Omental fat pad (tissue), 4 donors: ENCODE measurements around the gene FAM13A. TPM values are rescaled to one million over a fixed set of nuclear protein-coding genes. Genes with fewer than 3 reads are reported as not detected.

Source experiments
- ATAC-seq: fragments of 150-250 bp; one replicate; pipeline ENCODE4 v1.9.1; 2016; ENCODE audit warnings: mild to moderate bottlenecking, moderate library complexity; ENCODE audit not compliant: low FRiP score
- DNase-seq: peaks from one replicate; pipeline ENCODE4 v3.0.0-alpha.2; 2019; ENCODE audit warnings: low spot score
- total RNA-seq, 4 donors: library from RNA; depleted of rRNA; stranded (reverse); fragments of >200 nt; gene quantifications; one replicate each; pipeline ENCODE4 v1.1.0, GENCODE V29; 2016
- TF ChIP-seq, protein P1 (sequence below), 3 donors: fragments of 450-650 bp; IDR thresholded peaks; one replicate each; pipeline ENCODE4 v1.5.1; 2016 to 2017; ENCODE audit warnings: antibody characterized with exemption in 3 of 3, mild to moderate bottlenecking in 3 of 3, moderate library complexity in 2 of 3

The FAM13A gene
- total RNA-seq, 4 donors from 2014 or later = 48.5 to 84.2 (median 51.2) TPM

DNA sequence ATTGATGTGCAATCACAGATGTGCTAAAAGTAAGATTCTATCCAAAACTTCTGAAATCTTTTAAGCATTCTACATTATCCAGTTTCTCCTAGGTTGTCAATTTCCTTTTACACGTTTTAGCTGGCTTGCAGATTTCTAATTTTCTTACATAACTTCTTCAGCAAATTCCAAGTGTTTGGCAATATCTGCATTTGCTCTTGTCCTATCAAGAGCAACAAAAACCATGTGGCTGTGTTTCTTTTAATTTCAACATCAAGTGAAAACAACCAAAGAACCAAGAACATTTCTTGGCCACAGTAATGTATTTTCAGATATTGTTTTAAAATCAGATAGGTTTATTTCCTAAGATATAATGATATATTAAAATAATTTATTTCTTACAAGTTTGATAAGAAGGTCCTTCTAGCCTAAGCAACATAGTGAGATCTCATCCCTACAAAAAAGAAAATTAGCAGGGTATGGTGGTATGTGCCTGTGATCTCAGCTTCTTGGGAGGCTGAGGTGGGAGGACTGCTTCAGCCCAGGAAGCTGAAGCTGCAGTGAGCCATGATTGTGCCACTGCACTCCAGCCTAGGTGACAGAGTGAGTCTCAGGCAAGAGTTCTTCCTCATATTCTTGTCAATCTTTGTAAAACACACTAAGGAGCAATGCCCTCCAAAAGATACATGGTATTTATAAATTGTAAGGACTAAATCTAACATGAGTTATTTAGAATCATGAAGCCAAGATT, 228.0 kb downstream of the FAM13A start:
- DNase-seq (no peak), ATAC-seq (no peak)
- TF ChIP-seq, protein P1, sequence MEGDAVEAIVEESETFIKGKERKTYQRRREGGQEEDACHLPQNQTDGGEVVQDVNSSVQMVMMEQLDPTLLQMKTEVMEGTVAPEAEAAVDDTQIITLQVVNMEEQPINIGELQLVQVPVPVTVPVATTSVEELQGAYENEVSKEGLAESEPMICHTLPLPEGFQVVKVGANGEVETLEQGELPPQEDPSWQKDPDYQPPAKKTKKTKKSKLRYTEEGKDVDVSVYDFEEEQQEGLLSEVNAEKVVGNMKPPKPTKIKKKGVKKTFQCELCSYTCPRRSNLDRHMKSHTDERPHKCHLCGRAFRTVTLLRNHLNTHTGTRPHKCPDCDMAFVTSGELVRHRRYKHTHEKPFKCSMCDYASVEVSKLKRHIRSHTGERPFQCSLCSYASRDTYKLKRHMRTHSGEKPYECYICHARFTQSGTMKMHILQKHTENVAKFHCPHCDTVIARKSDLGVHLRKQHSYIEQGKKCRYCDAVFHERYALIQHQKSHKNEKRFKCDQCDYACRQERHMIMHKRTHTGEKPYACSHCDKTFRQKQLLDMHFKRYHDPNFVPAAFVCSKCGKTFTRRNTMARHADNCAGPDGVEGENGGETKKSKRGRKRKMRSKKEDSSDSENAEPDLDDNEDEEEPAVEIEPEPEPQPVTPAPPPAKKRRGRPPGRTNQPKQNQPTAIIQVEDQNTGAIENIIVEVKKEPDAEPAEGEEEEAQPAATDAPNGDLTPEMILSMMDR (IDR thresholded peaks at IDR 0.05) = no peak

DNA sequence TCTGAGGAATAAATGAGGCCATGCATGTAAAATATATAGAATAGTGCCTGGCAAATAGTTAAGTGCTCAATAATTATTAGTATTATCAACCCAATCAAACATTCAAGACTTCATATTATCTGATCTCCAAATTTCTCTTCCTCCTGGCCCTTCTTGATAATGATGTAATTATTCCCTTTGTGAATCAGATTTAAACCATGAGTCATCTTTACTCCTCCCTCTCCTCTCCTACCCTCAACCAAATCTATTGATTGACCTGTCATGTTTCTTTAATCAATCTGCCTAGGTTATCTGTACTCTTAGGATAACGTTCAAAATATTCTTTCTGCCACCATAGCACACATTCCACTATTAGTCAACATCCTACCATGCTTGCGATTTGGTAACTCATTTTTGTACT, 229.5 kb downstream of the FAM13A start:
- no peak for ATAC-seq
- TF ChIP-seq, protein P1 (IDR thresholded peaks at IDR 0.05) = no peak
- no peak for DNase-seq

DNA sequence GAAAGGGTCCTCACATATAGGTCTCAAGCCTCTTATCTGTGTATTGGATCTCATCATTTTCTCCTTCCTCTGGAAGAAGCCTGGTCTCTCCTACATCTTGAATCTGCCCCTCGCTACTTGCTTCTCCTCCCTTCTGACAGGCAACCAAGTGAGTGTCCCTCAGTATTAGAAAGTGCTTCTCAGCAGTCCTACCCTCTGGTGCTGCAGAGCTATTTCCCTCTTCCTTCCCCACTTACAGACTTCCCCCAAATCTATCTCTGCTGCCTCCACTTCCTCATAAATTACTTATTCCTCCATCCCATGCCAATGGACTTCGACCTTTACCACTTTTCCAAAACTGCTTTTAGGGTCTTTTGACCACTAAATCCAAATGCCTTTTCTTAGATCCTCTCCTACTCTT, 230.2 kb downstream of the FAM13A start:
- DNase-seq (no peak), ATAC-seq (no peak)
- TF ChIP-seq, protein P1 (IDR thresholded peaks at IDR 0.05) = no peak

DNA sequence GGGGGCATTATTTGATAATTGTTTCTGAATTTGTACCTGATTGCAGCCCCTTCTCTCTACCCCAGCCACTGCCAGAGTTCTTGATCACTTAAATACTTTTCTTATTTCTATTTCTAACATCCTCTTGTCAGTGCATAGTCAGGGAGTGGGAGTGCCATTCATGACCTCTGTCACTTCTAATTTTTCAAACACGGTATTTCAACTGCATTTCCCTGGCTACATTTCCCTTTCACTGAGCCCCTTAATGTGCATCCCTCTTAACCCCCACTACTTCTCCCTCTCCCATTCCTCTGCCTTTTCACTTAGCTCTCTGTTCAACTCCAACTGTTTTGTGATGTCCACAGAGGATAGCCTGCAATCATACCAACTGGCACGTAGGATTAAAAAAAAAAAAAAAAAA, 231.1 kb downstream of the FAM13A start:
- no peak for ATAC-seq
- TF ChIP-seq, protein P1 (IDR thresholded peaks at IDR 0.05) = no peak
- no peak for DNase-seq

DNA sequence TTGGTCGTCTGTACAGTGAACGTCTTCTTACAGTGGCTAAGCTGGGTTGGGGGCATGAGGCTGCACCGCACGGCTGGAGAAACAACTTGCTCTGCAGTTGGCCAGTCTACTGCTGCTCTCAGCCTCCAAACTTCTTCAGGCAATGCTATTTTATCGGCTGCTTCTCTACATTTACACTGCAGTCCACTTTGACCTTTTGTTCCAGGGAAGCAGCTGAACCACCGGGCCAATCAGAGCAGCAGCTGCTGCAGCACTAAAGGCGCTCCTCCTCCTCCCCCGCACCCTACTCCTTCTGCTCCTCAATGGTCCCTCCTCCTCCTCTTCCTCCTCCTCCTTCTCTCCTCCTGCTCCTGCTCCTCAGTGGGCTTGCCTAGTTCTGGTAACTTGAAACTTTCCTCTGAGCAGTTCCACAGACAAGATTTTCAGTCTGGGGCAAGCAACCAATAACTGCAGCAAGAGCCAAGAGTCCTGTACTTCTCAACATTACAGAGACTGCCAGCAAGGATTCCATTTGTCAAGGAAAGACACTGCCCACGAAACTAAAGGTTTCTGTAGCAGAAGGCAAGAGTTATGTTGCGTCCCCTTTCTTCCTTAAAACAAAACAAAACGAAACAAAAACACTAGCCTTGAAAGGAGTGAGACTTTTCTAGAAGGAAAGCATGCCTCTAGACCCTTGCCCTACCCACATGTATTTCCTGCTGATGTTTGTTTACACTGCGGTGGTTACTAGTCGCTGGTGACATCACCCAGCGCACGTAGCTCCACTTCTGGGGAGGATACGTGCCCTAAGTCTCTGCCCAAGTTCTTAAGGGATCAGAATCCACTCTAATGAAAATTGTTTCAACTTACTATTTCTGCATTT, 233.7 kb downstream of the FAM13A start:
- TF ChIP-seq, protein P1 (IDR thresholded peaks at IDR 0.05) = no peak
- peak; percentile 52 for DNase-seq
- peak; percentile 94 for ATAC-seq

DNA sequence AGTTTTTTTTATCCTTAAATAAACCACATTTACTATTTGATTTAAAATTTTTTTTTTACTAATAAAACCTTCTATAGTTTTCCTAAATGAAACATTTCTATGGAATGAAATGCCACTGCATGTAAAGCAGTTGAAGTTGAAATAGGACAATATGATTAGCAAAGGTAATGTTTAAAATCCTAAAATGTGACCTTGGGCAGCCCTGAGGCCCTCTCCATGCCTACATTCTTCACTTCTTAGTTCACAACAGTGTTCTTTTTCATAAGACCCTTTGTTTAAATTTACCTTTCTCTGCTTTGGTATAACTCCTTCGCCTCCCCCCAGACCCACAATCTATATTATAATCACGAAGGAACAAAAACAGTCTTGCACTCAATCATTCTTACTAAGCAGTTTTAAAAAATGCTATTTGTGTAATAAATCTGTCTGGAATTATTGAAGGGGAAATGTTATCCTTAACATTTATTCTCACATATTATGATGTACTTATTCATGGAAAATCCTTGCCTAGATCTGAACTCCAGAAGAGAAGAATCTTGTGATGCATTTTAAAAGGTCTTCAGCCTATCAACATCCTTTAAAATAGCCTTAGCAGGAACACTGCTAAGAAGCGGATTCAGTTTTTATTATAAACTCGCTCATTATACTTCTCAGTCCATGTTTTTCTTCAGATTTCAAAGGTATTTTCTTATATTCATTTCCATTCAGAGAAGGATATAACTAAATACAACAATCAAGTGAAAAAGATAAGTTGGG, 234.8 kb downstream of the FAM13A start:
- DNase-seq = no peak
- ATAC-seq = no peak
- TF ChIP-seq, protein P1 (IDR thresholded peaks at IDR 0.05) = no peak
